ENCODE results near the gene MTNR1A.

The MTNR1A gene

GRCh38 chr4:186487726-186488125 lies 67.6 kb downstream of the MTNR1A start:
- Histone ChIP-seq H3K79me2 (ENCODE audit: low read length) (no peaks in the 10 kb centered on the region), H3K27me3 (ENCODE audit: low read depth, low read length) (no peaks in the 10 kb centered on the region), H4K20me1 (ENCODE audit: insufficient read depth, low read length) (no peaks in the 10 kb centered on the region), H3K27ac (ENCODE audit: low read length) (no peak overlapping the region), H3K4me2 (ENCODE audit: low read length) (no peak overlapping the region), H3K9me3 (ENCODE audit: insufficient read depth, low read length) (no peaks in the 10 kb centered on the region), H3K36me3 (replicated peaks; ENCODE audit: low read depth, low read length) (no peaks in the 10 kb centered on the region), H3K4me1 (ENCODE audit: low read length) (no peaks in the 10 kb centered on the region), H3K4me3 (ENCODE audit: low read length) (no peak overlapping the region), H3K9ac (ENCODE audit: low read length) (no peak overlapping the region), H2AFZ (ENCODE audit: low read depth, low read length) (no peak overlapping the region)
- TF ChIP-seq CTCF (IDR thresholded peaks at IDR 0.05; ENCODE audit: low read depth, low read length) (no peak), EZH2phosphoT487 (IDR thresholded peaks at IDR 0.05; ENCODE audit: low read depth) (no peak)

GRCh38 chr4:186486172-186486571 lies 69.2 kb downstream of the MTNR1A start:
- Histone ChIP-seq H3K4me2 (ENCODE audit: low read length) (no peak overlapping the region), H4K20me1 (ENCODE audit: insufficient read depth, low read length) (no peaks in the 10 kb centered on the region), H2AFZ (ENCODE audit: low read depth, low read length) (no peak overlapping the region), H3K4me3 (ENCODE audit: low read length) (no peak overlapping the region), H3K9ac (ENCODE audit: low read length) (no peak overlapping the region), H3K4me1 (ENCODE audit: low read length) (no peaks in the 10 kb centered on the region), H3K9me3 (ENCODE audit: insufficient read depth, low read length) (no peaks in the 10 kb centered on the region), H3K27ac (ENCODE audit: low read length) (no peak overlapping the region), H3K79me2 (ENCODE audit: low read length) (no peaks in the 10 kb centered on the region), H3K36me3 (replicated peaks; ENCODE audit: low read depth, low read length) (no peaks in the 10 kb centered on the region), H3K27me3 (ENCODE audit: low read depth, low read length) (no peaks in the 10 kb centered on the region)
- TF ChIP-seq EZH2phosphoT487 (IDR thresholded peaks at IDR 0.05; ENCODE audit: low read depth) = no peak
- no peak for TF ChIP-seq CTCF (IDR thresholded peaks at IDR 0.05; ENCODE audit: low read depth, low read length)

GRCh38 chr4:186485561-186486062 lies 69.8 kb downstream of the MTNR1A start:
- H2AFZ ChIP-seq (ENCODE audit: low read depth, low read length) = no peak overlapping the region
- H3K36me3 ChIP-seq (replicated peaks; ENCODE audit: low read depth, low read length) = no peaks in the 10 kb centered on the region
- H3K27ac ChIP-seq (ENCODE audit: low read length) = no peak overlapping the region
- no peak overlapping the region for H3K4me2 ChIP-seq (ENCODE audit: low read length)
- no peaks in the 10 kb centered on the region for H3K27me3 ChIP-seq (ENCODE audit: low read depth, low read length)
- H3K4me1 ChIP-seq (ENCODE audit: low read length) = no peaks in the 10 kb centered on the region
- no peaks in the 10 kb centered on the region for H3K79me2 ChIP-seq (ENCODE audit: low read length)
- no peaks in the 10 kb centered on the region for H4K20me1 ChIP-seq (ENCODE audit: insufficient read depth, low read length)
- H3K4me3 ChIP-seq (ENCODE audit: low read length) = no peak overlapping the region
- H3K9me3 ChIP-seq (ENCODE audit: insufficient read depth, low read length) = no peaks in the 10 kb centered on the region
- H3K9ac ChIP-seq (ENCODE audit: low read length) = no peak overlapping the region
- TF ChIP-seq CTCF (IDR thresholded peaks at IDR 0.05; ENCODE audit: low read depth, low read length) = no peak
- TF ChIP-seq EZH2phosphoT487 (IDR thresholded peaks at IDR 0.05; ENCODE audit: low read depth) = no peak

- no peak overlapping the region for H3K27ac ChIP-seq (ENCODE audit: low read length)
- no peaks in the 10 kb centered on the region for H4K20me1 ChIP-seq (ENCODE audit: insufficient read depth, low read length)
- H3K9ac ChIP-seq (ENCODE audit: low read length) = no peak overlapping the region
- H3K79me2 ChIP-seq (ENCODE audit: low read length) = no peaks in the 10 kb centered on the region
- H3K4me2 ChIP-seq (ENCODE audit: low read length) = no peak overlapping the region
- H2AFZ ChIP-seq (ENCODE audit: low read depth, low read length) = no peak overlapping the region
- no peak overlapping the region for H3K4me3 ChIP-seq (ENCODE audit: low read length)
- H3K9me3 ChIP-seq (ENCODE audit: insufficient read depth, low read length) = no peaks in the 10 kb centered on the region
- no peaks in the 10 kb centered on the region for H3K27me3 ChIP-seq (ENCODE audit: low read depth, low read length)
- H3K4me1 ChIP-seq (ENCODE audit: low read length) = no peaks in the 10 kb centered on the region
- H3K36me3 ChIP-seq (replicated peaks; ENCODE audit: low read depth, low read length) = no peaks in the 10 kb centered on the region
- TF ChIP-seq CTCF (IDR thresholded peaks at IDR 0.05; ENCODE audit: low read depth, low read length) (no peak), EZH2phosphoT487 (IDR thresholded peaks at IDR 0.05; ENCODE audit: low read depth) (no peak)
These were observed 70.2 kb downstream of the MTNR1A start for GRCh38 chr4:186485150-186485549.

Measured in OCI-LY3 (cell line).